Osteoblast (primary cell): ENCODE measurements around the gene ESPNL. TPM values are rescaled to one million over a fixed set of nuclear protein-coding genes. Genes with fewer than 3 reads are reported as not detected.

ENCODE experiments used
- DNase-seq: peaks from one replicate; pipeline ENCODE4 v3.0.0; 2011; ENCODE audit warnings: low spot score, mixed read lengths; ENCODE audit not compliant: insufficient read length; ENCODE audit errors: missing footprints
- H2AFZ ChIP-seq: 2 replicates; pipeline ENCODE4 v1.6.0; 2011; ENCODE audit warnings: mild to moderate bottlenecking, low read length
- H3K27ac ChIP-seq: 2 replicates; pipeline ENCODE4 v1.5.1; 2011; ENCODE audit warnings: mild to moderate bottlenecking, low read depth, low read length, moderate library complexity
- H3K27me3 ChIP-seq: 2 replicates; pipeline ENCODE4 v1.6.0; 2012; ENCODE audit warnings: mild to moderate bottlenecking, control low read depth, inconsistent platforms, low read length, moderate library complexity; ENCODE audit not compliant: insufficient read depth
- H3K36me3 ChIP-seq: 2 replicates; pipeline ENCODE4 v1.5.1; 2011; ENCODE audit warnings: mild to moderate bottlenecking, low read length, control low read depth, moderate library complexity; ENCODE audit not compliant: insufficient read depth
- H3K4me1 ChIP-seq: 2 replicates; pipeline ENCODE4 v1.5.1; 2011; ENCODE audit warnings: mild to moderate bottlenecking, low read length, control low read depth, moderate library complexity; ENCODE audit not compliant: insufficient read depth
- H3K4me2 ChIP-seq: 2 replicates; pipeline ENCODE4 v1.6.0; 2011; ENCODE audit warnings: mild to moderate bottlenecking, low read length; ENCODE audit not compliant: insufficient read depth
- H3K4me3 ChIP-seq: fragments of 200-600 bp; sonication (generic); 3 replicates; pipeline ENCODE4 v1.5.1; 2012; ENCODE audit warnings: mild to moderate bottlenecking, low read length, inconsistent platforms; ENCODE audit not compliant: insufficient read depth
- H3K79me2 ChIP-seq: 2 replicates; pipeline ENCODE4 v1.6.0; 2012; ENCODE audit warnings: mild to moderate bottlenecking, low read length, control low read depth, inconsistent platforms; ENCODE audit not compliant: insufficient read depth
- H3K9me3 ChIP-seq: 2 replicates; pipeline ENCODE4 v1.5.1; 2011; ENCODE audit warnings: low read depth, low read length, control low read depth
- H4K20me1 ChIP-seq: 2 replicates; pipeline ENCODE4 v1.6.0; 2012; ENCODE audit warnings: mild to moderate bottlenecking, low read length, control low read depth; ENCODE audit not compliant: insufficient read depth
- total RNA-seq: library from RNA; depleted of rRNA; stranded (reverse); fragments of >200 nt; gene quantifications from 2 replicates; pipeline ENCODE4 v1.2.3, GENCODE V29; 2012
- TF ChIP-seq, protein P1 (sequence below): IDR thresholded peaks from 2 replicates; pipeline ENCODE4 v1.5.1; 2011; ENCODE audit warnings: mild to moderate bottlenecking, low read depth, low read length, moderate library complexity; ENCODE audit errors: extremely low read depth

ESPNL gene
- total RNA-seq, 1 donor, result 9.8 TPM

DNA sequence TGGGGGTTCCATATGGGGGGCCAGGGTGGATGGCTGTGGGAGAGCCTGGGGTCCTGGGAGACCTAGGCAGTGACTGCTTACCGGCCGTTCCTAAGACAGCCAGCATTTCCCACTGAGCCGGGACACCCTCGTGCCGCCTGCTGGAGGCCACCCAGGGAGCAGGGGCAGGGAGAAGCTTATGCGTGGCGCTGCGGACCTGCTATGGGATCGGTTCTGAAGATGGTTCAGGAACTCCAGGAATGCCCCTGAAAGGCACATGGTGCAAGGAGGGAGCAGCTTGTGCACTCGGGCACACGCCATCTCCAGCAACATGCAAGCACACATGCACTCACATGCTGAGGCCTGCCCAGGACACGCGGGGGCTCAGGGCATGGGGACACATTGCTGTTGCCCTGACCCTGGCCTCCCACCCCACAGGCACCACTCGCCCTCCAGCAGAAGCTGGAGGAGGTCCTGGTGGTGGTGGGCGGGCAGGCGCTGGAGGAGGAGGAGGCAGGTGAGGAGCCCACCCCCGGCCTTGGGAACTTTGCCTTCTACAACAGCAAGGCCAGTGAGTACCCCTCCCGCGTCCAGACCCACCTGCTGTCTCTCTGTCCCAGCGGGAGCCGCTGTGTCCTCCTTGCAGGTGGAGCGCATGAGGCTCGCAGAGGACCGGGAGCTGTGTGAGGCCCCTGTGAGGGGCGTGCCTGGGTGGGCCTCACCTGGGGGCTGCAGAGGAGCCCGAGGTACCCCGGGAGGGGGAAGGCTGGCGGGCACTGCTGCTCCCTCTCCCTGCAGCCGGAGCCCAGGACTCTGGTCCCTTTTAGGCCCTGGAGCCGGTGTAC is 42.5 kb downstream of the ESPNL start:
- H4K20me1 ChIP-seq, result no peaks in the 10 kb centered on the region
- H2AFZ ChIP-seq, result no peak overlapping the region
- no peak for DNase-seq
- no peak overlapping the region for H3K27ac ChIP-seq
- no peaks in the 10 kb centered on the region for H3K27me3 ChIP-seq
- peaks cover 11% of the 10 kb centered on the region for H3K4me1 ChIP-seq
- H3K36me3 ChIP-seq, result no peaks in the 10 kb centered on the region
- H3K79me2 ChIP-seq, result no peaks in the 10 kb centered on the region
- no peak overlapping the region for H3K4me2 ChIP-seq
- TF ChIP-seq, protein P1, sequence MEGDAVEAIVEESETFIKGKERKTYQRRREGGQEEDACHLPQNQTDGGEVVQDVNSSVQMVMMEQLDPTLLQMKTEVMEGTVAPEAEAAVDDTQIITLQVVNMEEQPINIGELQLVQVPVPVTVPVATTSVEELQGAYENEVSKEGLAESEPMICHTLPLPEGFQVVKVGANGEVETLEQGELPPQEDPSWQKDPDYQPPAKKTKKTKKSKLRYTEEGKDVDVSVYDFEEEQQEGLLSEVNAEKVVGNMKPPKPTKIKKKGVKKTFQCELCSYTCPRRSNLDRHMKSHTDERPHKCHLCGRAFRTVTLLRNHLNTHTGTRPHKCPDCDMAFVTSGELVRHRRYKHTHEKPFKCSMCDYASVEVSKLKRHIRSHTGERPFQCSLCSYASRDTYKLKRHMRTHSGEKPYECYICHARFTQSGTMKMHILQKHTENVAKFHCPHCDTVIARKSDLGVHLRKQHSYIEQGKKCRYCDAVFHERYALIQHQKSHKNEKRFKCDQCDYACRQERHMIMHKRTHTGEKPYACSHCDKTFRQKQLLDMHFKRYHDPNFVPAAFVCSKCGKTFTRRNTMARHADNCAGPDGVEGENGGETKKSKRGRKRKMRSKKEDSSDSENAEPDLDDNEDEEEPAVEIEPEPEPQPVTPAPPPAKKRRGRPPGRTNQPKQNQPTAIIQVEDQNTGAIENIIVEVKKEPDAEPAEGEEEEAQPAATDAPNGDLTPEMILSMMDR, result no peak
- H3K9me3 ChIP-seq, result no peaks in the 10 kb centered on the region
- no peak overlapping the region for H3K4me3 ChIP-seq

DNA sequence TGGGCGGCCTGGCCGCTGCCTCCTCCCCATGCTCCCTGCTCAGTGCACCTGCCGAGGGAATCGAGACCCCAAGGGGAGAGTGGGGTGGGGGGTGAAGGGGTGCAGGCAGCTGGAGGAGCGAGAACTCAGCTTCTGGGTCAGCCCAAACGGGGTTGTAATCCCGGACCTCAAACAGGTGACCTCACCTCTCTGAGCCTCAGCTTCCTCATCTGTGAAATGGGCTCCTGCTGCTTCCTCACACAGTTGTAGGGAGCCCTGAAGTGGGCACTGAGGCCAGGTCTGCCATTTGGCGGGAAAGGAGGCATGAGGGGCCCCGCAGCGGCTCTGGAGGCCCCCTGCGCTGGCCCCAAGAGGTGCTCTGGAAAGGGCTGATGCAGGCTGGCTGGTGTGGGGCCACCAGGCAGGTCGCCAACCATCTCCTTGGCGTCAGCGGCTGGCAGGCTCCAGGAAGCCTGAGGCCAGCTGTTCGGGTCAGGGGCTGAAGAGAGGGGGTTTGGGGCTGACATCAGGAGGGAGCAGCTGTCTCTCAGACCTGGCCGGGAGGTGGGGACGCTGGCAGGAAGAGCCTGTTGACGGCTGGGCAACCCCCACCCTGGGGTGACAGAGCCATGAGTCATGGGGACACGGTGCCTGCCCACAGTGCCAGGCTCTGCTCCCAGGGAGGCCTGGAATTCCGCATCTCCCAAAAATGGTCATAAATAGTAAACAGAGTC is 43.3 kb downstream of the ESPNL start:
- DNase-seq, result peak; percentile 97
- Histone ChIP-seq H2AFZ (no peak overlapping the region), H3K27ac (no peak overlapping the region), H3K4me1 (peaks cover 11% of the 10 kb centered on the region), H3K36me3 (no peaks in the 10 kb centered on the region), H3K79me2 (no peaks in the 10 kb centered on the region), H3K9me3 (no peaks in the 10 kb centered on the region), H4K20me1 (no peaks in the 10 kb centered on the region), H3K4me2 (no peak overlapping the region), H3K4me3 (peak overlapping the region; percentile 18), H3K27me3 (no peaks in the 10 kb centered on the region)
- TF ChIP-seq, protein P1, result no peak

DNA sequence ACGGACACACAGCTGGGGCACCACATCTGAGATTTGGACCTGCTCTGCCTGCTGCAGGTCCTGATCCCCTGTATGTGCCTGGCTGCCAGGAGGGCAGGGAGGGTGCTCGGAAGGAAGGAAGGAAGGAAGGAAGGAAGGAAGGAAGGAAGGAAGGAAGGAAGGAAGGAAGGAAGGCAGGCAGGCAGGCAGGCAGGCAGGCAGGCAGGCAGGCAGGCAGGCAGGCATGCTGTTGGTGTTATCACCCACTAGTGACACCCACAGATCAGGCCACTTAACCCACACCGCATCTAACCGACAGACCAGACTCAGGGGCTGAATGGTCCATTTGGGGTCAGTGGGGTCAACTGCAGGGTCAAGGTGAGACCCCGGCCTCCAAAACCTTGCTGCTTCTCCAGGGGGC is 44.1 kb downstream of the ESPNL start:
- Histone ChIP-seq H4K20me1 (no peaks in the 10 kb centered on the region), H3K4me2 (no peak overlapping the region), H3K4me1 (peaks cover 11% of the 10 kb centered on the region), H3K27ac (no peak overlapping the region), H3K79me2 (no peaks in the 10 kb centered on the region), H3K27me3 (no peaks in the 10 kb centered on the region), H3K36me3 (no peaks in the 10 kb centered on the region), H2AFZ (no peak overlapping the region), H3K9me3 (no peaks in the 10 kb centered on the region), H3K4me3 (no peak overlapping the region)
- DNase-seq, result no peak
- TF ChIP-seq, protein P1, result no peak

DNA sequence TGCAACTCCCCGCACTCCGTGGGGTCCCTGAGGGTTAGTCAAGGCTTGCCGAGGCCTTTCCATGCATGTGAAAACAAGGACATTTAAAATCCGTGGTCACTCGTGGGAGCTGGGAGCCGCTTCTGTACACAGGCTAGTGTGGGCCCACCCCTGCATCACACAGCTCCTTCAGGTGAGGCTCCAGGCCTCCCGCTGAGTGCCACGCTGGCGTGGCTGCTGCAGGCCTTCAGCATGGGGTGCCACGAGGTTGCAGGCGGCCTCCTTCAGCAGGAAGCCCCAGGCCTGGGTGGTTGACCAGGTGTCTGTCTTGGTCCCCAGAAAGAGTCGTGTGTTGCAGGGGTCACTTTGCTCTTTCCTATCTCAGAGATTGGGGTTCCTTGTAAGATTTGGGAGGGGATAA is 44.9 kb downstream of the ESPNL start:
- no peak overlapping the region for H2AFZ ChIP-seq
- H3K27me3 ChIP-seq, result no peaks in the 10 kb centered on the region
- no peak overlapping the region for H3K4me2 ChIP-seq
- H3K79me2 ChIP-seq, result no peaks in the 10 kb centered on the region
- no peak overlapping the region for H3K4me3 ChIP-seq
- no peak for DNase-seq
- no peaks in the 10 kb centered on the region for H3K9me3 ChIP-seq
- H3K4me1 ChIP-seq, result peaks cover 11% of the 10 kb centered on the region
- TF ChIP-seq, protein P1, result no peak
- no peaks in the 10 kb centered on the region for H4K20me1 ChIP-seq
- no peak overlapping the region for H3K27ac ChIP-seq
- H3K36me3 ChIP-seq, result no peaks in the 10 kb centered on the region
